CD4-positive, alpha-beta T cell (primary cell): ENCODE measurements around the gene RGS10. TPM values are rescaled to one million over a fixed set of nuclear protein-coding genes. Genes with fewer than 3 reads are reported as not detected.

Experiments used
- ATAC-seq: fragments of 200-7000 bp; cut with Tn5 transposase; one replicate; pipeline ENCODE4 v1.10.0; 2022; ENCODE audit warnings: mild to moderate bottlenecking; ENCODE audit not compliant: poor library complexity
- CTCF ChIA-PET: fragments of 350-600 bp; sonication (Branson Sonifier 250); formaldehyde crosslinking; loops from one replicate; lab custom pipeline; 2021; ENCODE audit warnings: antibody characterized with exemption, inconsistent platforms; lab: Charles Lee
- POLR2A ChIA-PET: fragments of 350-600 bp; sonication (Branson Sonifier 250); formaldehyde crosslinking; loops from one replicate; lab custom pipeline; 2021; ENCODE audit warnings: antibody characterized with exemption, inconsistent platforms; lab: Charles Lee
- DNase-seq, 14 experiments: peaks; one replicate each; pipeline ENCODE4 v3.0.0-alpha.2; 2013 to 2020; ENCODE audit warnings: mixed read lengths in 2 of 14
- H3K27ac ChIP-seq, 2 donors: one replicate each; pipeline versions ENCODE4 v1.5.1 to v1.7.0; 2013; ENCODE audit warnings: low read length in 2 of 2, low read depth in 1 of 2, mild to moderate bottlenecking in 1 of 2
- H3K27me3 ChIP-seq, 2 experiments: 1 replicate in 1 of 2; 2 replicates in 1 of 2; pipeline versions ENCODE4 v1.6.1 to v1.7.0; 2013; ENCODE audit warnings: low read length in 2 of 2, control low read depth in 1 of 2, mild to moderate bottlenecking in 1 of 2, moderate library complexity in 1 of 2; ENCODE audit not compliant: insufficient read depth in 2 of 2, control insufficient read depth in 1 of 2
- H3K36me3 ChIP-seq: one replicate; pipeline ENCODE4 v1.6.1; 2013; ENCODE audit warnings: low read length, control low read depth; ENCODE audit not compliant: insufficient read depth
- H3K4me1 ChIP-seq: one replicate; pipeline ENCODE4 v1.6.1; 2013; ENCODE audit warnings: low read length, control low read depth; ENCODE audit not compliant: insufficient read depth
- H3K4me3 ChIP-seq: one replicate; pipeline ENCODE4 v1.5.1; 2013; ENCODE audit warnings: mild to moderate bottlenecking, low read length, moderate library complexity
- H3K9me3 ChIP-seq, 2 experiments: 1 replicate in 1 of 2; 2 replicates in 1 of 2; pipeline versions ENCODE4 v1.6.1 to v1.7.0; 2013; ENCODE audit warnings: low read length in 2 of 2, mild to moderate bottlenecking in 2 of 2, control low read depth in 1 of 2, moderate library complexity in 1 of 2; ENCODE audit not compliant: control insufficient read depth in 1 of 2, insufficient read depth in 1 of 2
- H3K27ac Mint-ChIP-seq: one replicate; pipeline ENCODE4 v1.8.0; 2020; ENCODE audit warnings: mixed read lengths
- H3K27me3 Mint-ChIP-seq: one replicate; pipeline ENCODE4 v1.8.0; 2021; ENCODE audit warnings: mixed read lengths
- H3K36me3 Mint-ChIP-seq: one replicate; pipeline ENCODE4 v1.8.0; 2021; ENCODE audit warnings: low read depth, mixed read lengths
- H3K4me1 Mint-ChIP-seq: one replicate; pipeline ENCODE4 v1.8.0; 2021; ENCODE audit warnings: low read depth, mixed read lengths
- H3K4me3 Mint-ChIP-seq: one replicate; pipeline ENCODE4 v1.8.0; 2020; ENCODE audit warnings: mild to moderate bottlenecking, mixed read lengths
- H3K9me3 Mint-ChIP-seq: one replicate; pipeline ENCODE4 v1.8.0; 2020; ENCODE audit warnings: mixed read lengths
- intact Hi-C, 2 experiments: fragments of 100-400 bp; cut with DNase I in 1 of 2; cut with micrococcal nuclease in 1 of 2; formaldehyde crosslinking; loops; one replicate each; pipeline versions ENCODE4 v1.15.1 to v1.9.0; 2023 to 2025; cut with DNase I, micrococcal nuclease
- total RNA-seq, 174 experiments: library from RNA in 2 of 174; stranded (reverse) in 2 of 174; gene quantifications; one replicate each; pipeline ENCODE4 v1.2.3 and lab custom pipeline; 2021 to 2026
- TF ChIP-seq, protein P1 (sequence below): fragments of 200-600 bp; IDR thresholded peaks from one replicate; pipeline ENCODE4 v1.8.0; 2022; ENCODE audit warnings: antibody characterized with exemption, mild to moderate bottlenecking

RGS10 gene
- total RNA-seq, 2 experiments from 2014 or later: 132 to 134 TPM

DNA sequence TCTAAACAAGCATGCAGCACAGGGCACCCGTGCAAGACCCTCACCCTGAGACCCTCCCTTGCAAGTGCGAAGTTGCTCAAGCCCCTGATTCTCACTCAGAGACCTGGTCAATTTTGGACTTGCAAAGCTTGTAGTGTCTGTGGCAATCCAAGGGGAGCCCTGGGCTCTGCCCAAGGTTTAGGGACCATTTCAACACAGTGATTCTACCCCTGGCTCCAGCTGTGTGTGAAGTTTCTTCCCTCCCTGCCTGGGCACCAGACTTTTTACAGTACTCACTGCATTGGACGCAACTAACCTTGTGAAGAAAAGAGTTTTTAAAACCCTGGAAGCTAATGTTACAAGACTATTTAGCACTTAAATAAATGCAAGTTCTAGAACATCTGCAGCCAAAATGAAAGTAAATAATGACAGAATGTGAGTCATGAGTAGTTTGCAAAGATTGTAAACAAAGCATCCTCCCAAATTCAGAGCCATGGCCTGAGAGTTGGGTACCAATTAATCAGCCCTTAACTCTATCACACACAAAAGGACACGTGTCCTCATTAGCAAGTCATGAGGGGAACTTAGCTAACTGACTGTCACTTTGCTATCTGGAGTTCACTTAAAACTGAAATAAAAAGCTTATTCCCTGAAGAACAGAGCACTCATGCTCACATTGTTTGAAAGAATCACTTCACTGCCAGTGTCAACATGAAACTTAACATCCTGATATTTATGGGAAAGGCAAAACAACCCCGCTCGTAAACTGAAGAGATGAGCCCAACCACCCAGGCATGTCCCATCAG lies 48.1 kb downstream of the RGS10 start:
- H3K9me3 Mint-ChIP-seq: no peaks in the 10 kb centered on the region
- H3K4me1 Mint-ChIP-seq: peaks cover 80% of the 10 kb centered on the region
- peak overlapping the region; percentile 92 for H3K27ac Mint-ChIP-seq
- CTCF ChIA-PET: interaction anchor here (1.0 to 2.0 kb wide), 3 partner anchors 24 to 189 kb away, joined by 3 to 14 read pairs (median 3); partner anchors contain the start of gene RGS10
- DNase-seq: peak in 1 of 14 experiments; percentile 23
- H3K36me3 Mint-ChIP-seq: peaks cover 19% of the 10 kb centered on the region
- TF ChIP-seq, protein P1, sequence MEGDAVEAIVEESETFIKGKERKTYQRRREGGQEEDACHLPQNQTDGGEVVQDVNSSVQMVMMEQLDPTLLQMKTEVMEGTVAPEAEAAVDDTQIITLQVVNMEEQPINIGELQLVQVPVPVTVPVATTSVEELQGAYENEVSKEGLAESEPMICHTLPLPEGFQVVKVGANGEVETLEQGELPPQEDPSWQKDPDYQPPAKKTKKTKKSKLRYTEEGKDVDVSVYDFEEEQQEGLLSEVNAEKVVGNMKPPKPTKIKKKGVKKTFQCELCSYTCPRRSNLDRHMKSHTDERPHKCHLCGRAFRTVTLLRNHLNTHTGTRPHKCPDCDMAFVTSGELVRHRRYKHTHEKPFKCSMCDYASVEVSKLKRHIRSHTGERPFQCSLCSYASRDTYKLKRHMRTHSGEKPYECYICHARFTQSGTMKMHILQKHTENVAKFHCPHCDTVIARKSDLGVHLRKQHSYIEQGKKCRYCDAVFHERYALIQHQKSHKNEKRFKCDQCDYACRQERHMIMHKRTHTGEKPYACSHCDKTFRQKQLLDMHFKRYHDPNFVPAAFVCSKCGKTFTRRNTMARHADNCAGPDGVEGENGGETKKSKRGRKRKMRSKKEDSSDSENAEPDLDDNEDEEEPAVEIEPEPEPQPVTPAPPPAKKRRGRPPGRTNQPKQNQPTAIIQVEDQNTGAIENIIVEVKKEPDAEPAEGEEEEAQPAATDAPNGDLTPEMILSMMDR: no peak
- ATAC-seq: no peak
- Histone ChIP-seq H3K36me3 (peaks cover 12% of the 10 kb centered on the region), H3K9me3 (no peaks in the 10 kb centered on the region), H3K4me3 (no peak overlapping the region), H3K27ac (peak overlapping the region; percentile 33 to 57), H3K4me1 (peaks cover 72% of the 10 kb centered on the region), H3K27me3 (no peaks in the 10 kb centered on the region)
- intact Hi-C loops: loop anchor here in 1 of 2 experiments (5.0 kb wide), 2 partner anchors 192 to 287 kb away; partner anchors contain the start of gene GRK5
- peak overlapping the region; percentile 57 for H3K4me3 Mint-ChIP-seq
- no peaks in the 10 kb centered on the region for H3K27me3 Mint-ChIP-seq
- POLR2A ChIA-PET: interaction anchor here (0.8 to 3.1 kb wide), 4 partner anchors 9 to 48 kb away, joined by 3 to 26 read pairs (median 6); partner anchors contain the start of gene RGS10

- Histone ChIP-seq H3K4me3 (no peak overlapping the region), H3K9me3 (no peaks in the 10 kb centered on the region), H3K27ac (peak overlapping the region; percentile 9 to 21), H3K36me3 (no peaks in the 10 kb centered on the region), H3K4me1 (peaks cover 68% of the 10 kb centered on the region), H3K27me3 (no peaks in the 10 kb centered on the region)
- ChIA-PET POLR2A (interaction anchor here (1.1 to 3.1 kb wide), 4 partner anchors 10 to 49 kb away, joined by 3 to 26 read pairs (median 6); partner anchors contain the start of gene RGS10), CTCF (interaction anchor here (1.0 to 2.0 kb wide), 2 partner anchors 50 to 188 kb away, joined by 3 to 14 read pairs; partner anchors contain the start of gene RGS10)
- H3K9me3 Mint-ChIP-seq: no peaks in the 10 kb centered on the region
- TF ChIP-seq, protein P1: no peak
- ATAC-seq (no peak), DNase-seq (peak in 2 of 14 experiments; percentile 19 to 30)
- peak overlapping the region; percentile 92 for H3K27ac Mint-ChIP-seq
- peak overlapping the region; percentile 4 for H3K4me3 Mint-ChIP-seq
- H3K36me3 Mint-ChIP-seq: peaks cover 8% of the 10 kb centered on the region
- intact Hi-C loops: loop anchor here in 1 of 2 experiments (5.0 kb wide), 2 partner anchors 191 to 286 kb away; partner anchors contain the start of gene GRK5
- H3K4me1 Mint-ChIP-seq: peaks cover 77% of the 10 kb centered on the region
- H3K27me3 Mint-ChIP-seq: no peaks in the 10 kb centered on the region
These were observed 49.4 kb downstream of the RGS10 start for GRCh38 chr10:119493155-119493554.

DNA sequence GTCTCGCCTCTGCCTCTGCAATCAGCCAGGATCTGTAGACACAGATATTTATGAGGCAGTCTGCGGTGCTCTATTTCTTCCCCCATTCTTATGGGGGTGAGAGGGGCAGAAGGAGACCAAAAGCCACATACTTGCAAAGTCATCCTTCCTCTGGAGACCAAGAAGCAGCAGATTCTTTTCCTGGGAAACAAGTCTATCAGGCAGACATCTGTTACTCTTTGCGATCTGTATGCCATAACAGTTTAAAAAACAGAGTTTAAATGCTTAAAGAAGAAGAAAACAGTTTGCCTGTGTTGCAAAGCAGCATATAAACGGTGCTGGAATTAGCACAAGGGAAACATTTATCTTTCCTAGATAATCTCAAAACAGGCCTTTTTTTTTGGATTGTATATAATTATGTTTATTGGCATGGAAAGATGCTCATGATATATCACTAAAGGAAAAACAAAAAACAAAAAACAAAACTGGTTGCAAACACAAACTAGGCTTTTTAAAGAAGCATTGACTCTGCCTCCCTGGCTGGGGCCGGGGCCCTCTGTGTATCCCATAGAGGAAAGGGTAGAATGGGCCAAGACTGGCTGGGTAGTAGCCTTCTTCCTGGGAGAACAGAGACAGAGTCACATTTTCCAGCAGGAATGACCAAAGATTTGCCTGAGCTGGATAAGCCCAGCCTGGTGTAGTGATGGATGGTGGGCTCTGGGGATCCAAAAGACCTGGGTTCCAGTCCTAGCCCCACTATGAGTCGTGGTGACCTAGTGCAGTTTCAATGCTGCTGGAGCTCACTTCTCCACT lies 50.4 kb downstream of the RGS10 start:
- no peak overlapping the region for H3K4me3 ChIP-seq
- ATAC-seq (no peak), DNase-seq (no peak)
- Mint-ChIP-seq H3K4me3 (peak overlapping the region; percentile 60), H3K9me3 (no peaks in the 10 kb centered on the region), H3K36me3 (peaks cover 2% of the 10 kb centered on the region), H3K27me3 (no peaks in the 10 kb centered on the region), H3K4me1 (peaks cover 73% of the 10 kb centered on the region), H3K27ac (peak overlapping the region; percentile 74)
- peaks cover 63% of the 10 kb centered on the region for H3K4me1 ChIP-seq
- intact Hi-C loops: loop anchor here in 1 of 2 experiments (5.0 kb wide), 2 partner anchors 190 to 285 kb away; partner anchors contain the start of gene GRK5
- TF ChIP-seq, protein P1: no peak
- H3K27ac ChIP-seq: no peak overlapping the region
- ChIA-PET POLR2A (interaction anchor here (1.1 to 3.1 kb wide), 2 partner anchors 47 to 50 kb away, joined by 3 to 26 read pairs; partner anchors contain the start of gene RGS10), CTCF (no interaction called here)
- H3K36me3 ChIP-seq: no peaks in the 10 kb centered on the region
- H3K9me3 ChIP-seq: no peaks in the 10 kb centered on the region
- H3K27me3 ChIP-seq: no peaks in the 10 kb centered on the region
